Caco-2 (cell line): ENCODE data around the gene UGT1A1. TPM values are rescaled to one million over a fixed set of nuclear protein-coding genes. Genes with fewer than 3 reads are reported as not detected.

Experiments
- BruUV-seq: library from RNA; stranded (reverse); fragments of 400-500 nt; replicated peaks from 2 replicates; lab custom pipeline; 2021; lab: Mats Ljungman, UMichigan
- CTCF ChIA-PET: fragments of 300-600 bp; sonication (Branson Sonifier 250); formaldehyde crosslinking; loops from one replicate; lab custom pipeline; 2022; ENCODE audit warnings: antibody characterized with exemption; lab: Charles Lee
- POLR2A ChIA-PET: fragments of 300-600 bp; sonication (Branson Sonifier 250); formaldehyde crosslinking; loops from one replicate; lab custom pipeline; 2022; ENCODE audit warnings: antibody characterized with exemption; lab: Charles Lee
- DNase-seq, 2 experiments: peaks; one replicate each; pipeline versions ENCODE4 v3.0.0 to v3.0.0-alpha.2; 2020 to 2022
- H3K27me3 ChIP-seq: replicated peaks from 2 replicates; pipeline ENCODE4 v1.6.0; 2011; ENCODE audit warnings: low read length; ENCODE audit not compliant: control insufficient read depth, insufficient read depth
- H3K36me3 ChIP-seq: 2 replicates; pipeline ENCODE4 v1.5.1; 2011; ENCODE audit warnings: low read length; ENCODE audit not compliant: control insufficient read depth, insufficient read depth
- H3K4me1 ChIP-seq: fragments of 250-450 bp; sonication (Bioruptor Pico); 2 replicates; pipeline ENCODE4 v1.5.1; 2020; ENCODE audit warnings: mild to moderate bottlenecking
- H3K4me3 ChIP-seq: 2 replicates; pipeline ENCODE4 v1.5.1; 2011; ENCODE audit warnings: low read depth, mild to moderate bottlenecking, control low read depth, low read length
- H3K9me3 ChIP-seq: fragments of 250-450 bp; sonication (Bioruptor Pico); 2 replicates; pipeline ENCODE4 v1.5.1; 2020; ENCODE audit warnings: mild to moderate bottlenecking, moderate library complexity
- H3K27ac Mint-ChIP-seq: one replicate; pipeline ENCODE4 v1.8.0; 2022; ENCODE audit warnings: mixed read lengths; ENCODE audit not compliant: unreplicated experiment
- H3K27me3 Mint-ChIP-seq: one replicate; pipeline ENCODE4 v1.8.0; 2022; ENCODE audit warnings: mixed read lengths; ENCODE audit not compliant: insufficient read depth, unreplicated experiment
- H3K36me3 Mint-ChIP-seq: one replicate; pipeline ENCODE4 v1.8.0; 2022; ENCODE audit warnings: mild to moderate bottlenecking, mixed read lengths; ENCODE audit not compliant: insufficient read depth, unreplicated experiment
- H3K4me1 Mint-ChIP-seq: one replicate; pipeline ENCODE4 v1.8.0; 2022; ENCODE audit warnings: low read depth, mixed read lengths; ENCODE audit not compliant: unreplicated experiment
- H3K4me3 Mint-ChIP-seq: one replicate; pipeline ENCODE4 v1.8.0; 2022; ENCODE audit warnings: mild to moderate bottlenecking, moderate library complexity, mixed read lengths; ENCODE audit not compliant: unreplicated experiment
- H3K9me3 Mint-ChIP-seq: one replicate; pipeline ENCODE4 v1.8.0; 2022; ENCODE audit warnings: mixed read lengths; ENCODE audit not compliant: unreplicated experiment
- CTCF ChIP-seq, 2 experiments: fragments of 200-600 bp in 1 of 2; IDR thresholded peaks; 1 replicate in 1 of 2; 2 replicates in 1 of 2; pipeline versions ENCODE4 v1.5.1 to v1.8.0; 2011 to 2022; ENCODE audit warnings: antibody characterized with exemption in 1 of 2, control low read depth in 1 of 2, inconsistent platforms in 1 of 2, low read depth in 1 of 2, low read length in 1 of 2, mild to moderate bottlenecking in 1 of 2, moderate library complexity in 1 of 2; ENCODE audit not compliant: insufficient read depth in 1 of 2, severe bottlenecking in 1 of 2, unreplicated experiment in 1 of 2
- intact Hi-C: fragments of 100-400 bp; cut with micrococcal nuclease; formaldehyde crosslinking; loops from one replicate; pipeline ENCODE4 v1.10.0; 2022; ENCODE audit not compliant: unreplicated experiment
- total RNA-seq: library from RNA; stranded (reverse); gene quantifications from 2 replicates; pipeline ENCODE4 v1.2.3, GENCODE V29; 2022

Gene UGT1A1
- total RNA-seq, 1 experiment from 2014 or later: 3.0 TPM

GRCh38 chr2:233758849-233759248 lies 1.2 kb upstream of the UGT1A1 start:
- H3K9me3 Mint-ChIP-seq: no peaks in the 10 kb centered on the region
- Histone ChIP-seq H3K9me3 (no peaks in the 10 kb centered on the region), H3K27me3 (no peaks in the 10 kb centered on the region), H3K36me3 (no peaks in the 10 kb centered on the region), H3K4me3 (no peak overlapping the region), H3K4me1 (no peaks in the 10 kb centered on the region)
- intact Hi-C loops: no loop called here
- no peaks in the 10 kb centered on the region for H3K27me3 Mint-ChIP-seq
- no peak overlapping the region for H3K4me3 Mint-ChIP-seq
- H3K4me1 Mint-ChIP-seq: peaks cover 11% of the 10 kb centered on the region
- no peak for DNase-seq
- peaks cover 5% of the 10 kb centered on the region for H3K36me3 Mint-ChIP-seq
- H3K27ac Mint-ChIP-seq: no peak overlapping the region
- TF ChIP-seq CTCF (IDR thresholded peaks at IDR 0.05; ENCODE audit: insufficient read depth in 1 of 2, low read depth in 1 of 2, low read length in 1 of 2, severe bottlenecking in 1 of 2, unreplicated experiment in 1 of 2): no peak
- CTCF ChIA-PET: no interaction called here
- no TSS peak for BruUV-seq
- POLR2A ChIA-PET: no interaction called here

DNA sequence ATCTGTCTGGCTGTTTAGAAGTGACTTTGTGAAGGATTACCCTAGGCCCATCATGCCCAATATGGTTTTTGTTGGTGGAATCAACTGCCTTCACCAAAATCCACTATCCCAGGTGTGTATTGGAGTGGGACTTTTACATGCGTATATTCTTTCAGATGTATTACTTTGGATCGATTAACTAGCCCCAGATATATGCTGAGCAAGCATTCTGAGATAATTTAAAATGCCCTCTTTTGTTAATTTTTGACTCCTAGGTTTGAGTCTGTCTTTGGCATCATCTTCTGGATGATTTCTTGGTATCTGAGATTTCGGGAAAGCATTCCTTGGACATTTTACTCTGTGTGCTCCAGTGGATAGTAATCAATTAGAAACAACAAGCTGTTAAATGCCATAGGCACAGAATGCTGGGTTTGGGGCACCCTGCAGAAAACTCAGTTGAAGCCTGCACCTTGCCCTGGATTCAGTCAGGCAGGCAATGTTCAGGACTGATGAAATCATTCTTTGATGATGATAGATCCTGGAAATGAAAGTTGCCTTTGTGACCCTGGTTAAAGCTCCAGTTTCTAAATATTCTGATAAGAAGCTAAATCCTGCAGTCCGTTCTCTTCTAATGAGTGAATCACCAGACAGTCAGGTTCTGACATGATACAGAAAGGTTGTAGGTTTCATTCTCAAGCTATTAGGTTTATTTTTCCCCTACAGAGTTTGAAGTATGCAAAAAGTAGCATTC lies 1.1 kb downstream of the UGT1A1 start:
- H3K36me3 ChIP-seq: no peaks in the 10 kb centered on the region
- TF ChIP-seq CTCF (IDR thresholded peaks at IDR 0.05; ENCODE audit: insufficient read depth in 1 of 2, low read depth in 1 of 2, low read length in 1 of 2, severe bottlenecking in 1 of 2, unreplicated experiment in 1 of 2): no peak
- H3K4me3 ChIP-seq: no peak overlapping the region
- ChIA-PET POLR2A (no interaction called here), CTCF (no interaction called here)
- Mint-ChIP-seq H3K4me3 (no peak overlapping the region), H3K4me1 (peaks cover 16% of the 10 kb centered on the region), H3K27me3 (no peaks in the 10 kb centered on the region), H3K9me3 (no peaks in the 10 kb centered on the region), H3K27ac (no peak overlapping the region), H3K36me3 (peaks cover 10% of the 10 kb centered on the region)
- DNase-seq: no peak
- H3K27me3 ChIP-seq: no peaks in the 10 kb centered on the region
- no TSS peak for BruUV-seq
- intact Hi-C loops: no loop called here
- no peaks in the 10 kb centered on the region for H3K4me1 ChIP-seq
- no peaks in the 10 kb centered on the region for H3K9me3 ChIP-seq

GRCh38 chr2:233764264-233764663 lies 4.2 kb downstream of the UGT1A1 start:
- no peaks in the 10 kb centered on the region for H3K9me3 ChIP-seq
- H3K4me1 ChIP-seq: no peaks in the 10 kb centered on the region
- no peak for TF ChIP-seq CTCF (IDR thresholded peaks at IDR 0.05; ENCODE audit: insufficient read depth in 1 of 2, low read depth in 1 of 2, low read length in 1 of 2, severe bottlenecking in 1 of 2, unreplicated experiment in 1 of 2)
- intact Hi-C loops: no loop called here
- Mint-ChIP-seq H3K4me3 (no peak overlapping the region), H3K36me3 (peaks cover 12% of the 10 kb centered on the region), H3K4me1 (peaks cover 9% of the 10 kb centered on the region), H3K9me3 (no peaks in the 10 kb centered on the region), H3K27ac (no peak overlapping the region), H3K27me3 (no peaks in the 10 kb centered on the region)
- no peaks in the 10 kb centered on the region for H3K36me3 ChIP-seq
- CTCF ChIA-PET: no interaction called here
- POLR2A ChIA-PET: no interaction called here
- H3K4me3 ChIP-seq: no peak overlapping the region
- no peak for DNase-seq
- H3K27me3 ChIP-seq: no peaks in the 10 kb centered on the region
- no TSS peak for BruUV-seq
